GM12878 (cell line): ENCODE measurements around the gene TRMO.

ENCODE experiments used
- CEBPB ChIP-seq, 2 experiments: fragments of 150-350 bp in 1 of 2; IDR thresholded peaks; 2 replicates each; pipeline ENCODE4 v1.6.1; 2012 to 2014; ENCODE audit warnings: low read depth in 2 of 2, low read length in 2 of 2, borderline replicate concordance in 1 of 2, inconsistent platforms in 1 of 2
- CEBPZ ChIP-seq: fragments of 150-350 bp; IDR thresholded peaks from 2 replicates; pipeline ENCODE4 v1.6.1; 2016; ENCODE audit warnings: low read depth, low read length
- CTCF ChIP-seq, 3 experiments: IDR thresholded peaks in 2 of 3; conservative IDR thresholded peaks in 1 of 3; 2 replicates each; pipeline ENCODE4 v1.5.1; 2011; ENCODE audit warnings: low read depth in 3 of 3, low read length in 3 of 3, mild to moderate bottlenecking in 3 of 3, control low read depth in 2 of 3, moderate library complexity in 2 of 3, inconsistent platforms in 1 of 3, mixed read lengths in 1 of 3; ENCODE audit not compliant: control insufficient read depth in 2 of 3, insufficient read depth in 1 of 3; ENCODE audit errors: extremely low read depth in 1 of 3
- ESRRA ChIP-seq: IDR thresholded peaks from 2 replicates; pipeline ENCODE4 v1.6.1; 2012; ENCODE audit warnings: mild to moderate bottlenecking, low read length, improper control_type of control experiment
- FOXK2 ChIP-seq: fragments of 450-650 bp; IDR thresholded peaks from 2 replicates; pipeline ENCODE4 v1.6.1; 2017; ENCODE audit warnings: mild to moderate bottlenecking, moderate library complexity
- NFXL1 ChIP-seq: fragments of 450-650 bp; IDR thresholded peaks from 2 replicates; pipeline ENCODE4 v1.6.1; 2017; ENCODE audit warnings: antibody characterized with exemption, mild to moderate bottlenecking, borderline replicate concordance
- POLR2A ChIP-seq: IDR thresholded peaks from 2 replicates; pipeline ENCODE4 v1.6.1; 2011; ENCODE audit warnings: low read depth, mild to moderate bottlenecking, low read length
- RFX5 ChIP-seq: IDR thresholded peaks from 2 replicates; pipeline ENCODE4 v1.6.1; 2011; ENCODE audit warnings: low read depth, low read length, improper control_type of control experiment
- SRF ChIP-seq, 2 experiments: IDR thresholded peaks; 2 replicates each; pipeline ENCODE4 v1.6.1; 2011; ENCODE audit warnings: low read depth in 2 of 2, low read length in 2 of 2, mild to moderate bottlenecking in 1 of 2, moderate library complexity in 1 of 2
- TAF1 ChIP-seq: IDR thresholded peaks from 2 replicates; pipeline ENCODE4 v1.6.1; 2011; ENCODE audit warnings: mild to moderate bottlenecking, low read depth, low read length, borderline replicate concordance
- ZBTB33 ChIP-seq: fragments of 450-650 bp; IDR thresholded peaks from 2 replicates; pipeline ENCODE4 v1.6.1; 2017; ENCODE audit warnings: mild to moderate bottlenecking
- TF ChIP-seq, protein P1 (sequence below): fragments of 450-650 bp; IDR thresholded peaks from 2 replicates; pipeline ENCODE4 v1.6.1; 2017; ENCODE audit warnings: mild to moderate bottlenecking, low read depth, inconsistent platforms; ENCODE audit not compliant: poor library complexity, severe bottlenecking
- TF ChIP-seq, protein P2 (sequence below): IDR thresholded peaks from 2 replicates; pipeline ENCODE4 v1.6.1; 2012; ENCODE audit warnings: low read depth, low read length, improper control_type of control experiment

DNA sequence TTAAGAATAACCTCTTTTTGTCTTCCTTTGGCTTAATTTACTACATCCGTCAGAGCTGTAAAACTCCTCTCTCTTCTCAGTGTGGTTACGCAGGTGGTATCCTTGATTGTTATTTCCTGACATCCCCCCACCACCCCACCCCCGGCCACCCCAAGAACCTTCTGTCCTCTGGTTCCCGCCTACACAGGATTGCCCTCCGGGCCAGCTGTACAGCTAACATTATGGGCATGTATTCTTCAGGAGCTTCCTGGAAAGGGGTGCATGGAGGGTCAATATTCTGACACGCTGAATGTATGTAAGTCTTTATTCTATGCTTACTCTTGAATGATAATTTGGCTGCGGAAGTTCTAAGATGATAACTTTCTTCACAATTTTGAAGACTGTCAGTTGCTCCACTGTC lies 47.9 kb upstream of the TRMO start:
- TF ChIP-seq ESRRA (no peak), ZBTB33 (no peak), NFXL1 (no peak), FOXK2 (no peak), CEBPB (IDR thresholded peaks at IDR 0.05; ENCODE audit: borderline replicate concordance in 1 of 2, low read depth in 2 of 2, low read length in 2 of 2) (no peak), SRF (IDR thresholded peaks at IDR 0.05; ENCODE audit: low read depth in 2 of 2, low read length in 2 of 2) (no peak), CEBPZ (no peak), POLR2A (no peak), CTCF (IDR thresholded peaks at IDR 0.05 in 2 of 3, conservative IDR thresholded peaks at IDR 0.05 in 1 of 3; ENCODE audit: control insufficient read depth in 2 of 3, extremely low read depth in 1 of 3, insufficient read depth in 1 of 3, low read depth in 3 of 3, low read length in 3 of 3) (no peak), TAF1 (no peak), RFX5 (no peak)
- TF ChIP-seq, protein P1, sequence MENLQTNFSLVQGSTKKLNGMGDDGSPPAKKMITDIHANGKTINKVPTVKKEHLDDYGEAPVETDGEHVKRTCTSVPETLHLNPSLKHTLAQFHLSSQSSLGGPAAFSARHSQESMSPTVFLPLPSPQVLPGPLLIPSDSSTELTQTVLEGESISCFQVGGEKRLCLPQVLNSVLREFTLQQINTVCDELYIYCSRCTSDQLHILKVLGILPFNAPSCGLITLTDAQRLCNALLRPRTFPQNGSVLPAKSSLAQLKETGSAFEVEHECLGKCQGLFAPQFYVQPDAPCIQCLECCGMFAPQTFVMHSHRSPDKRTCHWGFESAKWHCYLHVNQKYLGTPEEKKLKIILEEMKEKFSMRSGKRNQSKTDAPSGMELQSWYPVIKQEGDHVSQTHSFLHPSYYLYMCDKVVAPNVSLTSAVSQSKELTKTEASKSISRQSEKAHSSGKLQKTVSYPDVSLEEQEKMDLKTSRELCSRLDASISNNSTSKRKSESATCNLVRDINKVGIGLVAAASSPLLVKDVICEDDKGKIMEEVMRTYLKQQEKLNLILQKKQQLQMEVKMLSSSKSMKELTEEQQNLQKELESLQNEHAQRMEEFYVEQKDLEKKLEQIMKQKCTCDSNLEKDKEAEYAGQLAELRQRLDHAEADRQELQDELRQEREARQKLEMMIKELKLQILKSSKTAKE: no peak
- TF ChIP-seq, protein P2, sequence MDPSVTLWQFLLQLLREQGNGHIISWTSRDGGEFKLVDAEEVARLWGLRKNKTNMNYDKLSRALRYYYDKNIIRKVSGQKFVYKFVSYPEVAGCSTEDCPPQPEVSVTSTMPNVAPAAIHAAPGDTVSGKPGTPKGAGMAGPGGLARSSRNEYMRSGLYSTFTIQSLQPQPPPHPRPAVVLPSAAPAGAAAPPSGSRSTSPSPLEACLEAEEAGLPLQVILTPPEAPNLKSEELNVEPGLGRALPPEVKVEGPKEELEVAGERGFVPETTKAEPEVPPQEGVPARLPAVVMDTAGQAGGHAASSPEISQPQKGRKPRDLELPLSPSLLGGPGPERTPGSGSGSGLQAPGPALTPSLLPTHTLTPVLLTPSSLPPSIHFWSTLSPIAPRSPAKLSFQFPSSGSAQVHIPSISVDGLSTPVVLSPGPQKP: no peak
